Stimulated activated CD4-positive, alpha-beta T cell treated with anti-CD3 and anti-CD28 coated beads, Interleukin-4, amount 100 ng/mL, for 48 hours (primary cell): ENCODE data around the gene R3HDM4.

Source experiments
- DNase-seq, 2 donors: peaks; one replicate each; pipeline ENCODE4 v3.0.0-alpha.2; 2020; ENCODE audit warnings: low read depth in 2 of 2

Gene R3HDM4

GRCh38 chr19:947090-947706, 34.2 kb upstream of the R3HDM4 start:
- DNase-seq = no peak

GRCh38 chr19:945401-946252, 32.6 kb upstream of the R3HDM4 start:
- no peak for DNase-seq

- no peak for DNase-seq
Measured at GRCh38 chr19:944663-945241, 31.7 kb upstream of the R3HDM4 start.

- no peak for DNase-seq
Measured at GRCh38 chr19:944171-944567, 31.1 kb upstream of the R3HDM4 start.

GRCh38 chr19:943551-944170, 30.6 kb upstream of the R3HDM4 start:
- no peak for DNase-seq

DNA sequence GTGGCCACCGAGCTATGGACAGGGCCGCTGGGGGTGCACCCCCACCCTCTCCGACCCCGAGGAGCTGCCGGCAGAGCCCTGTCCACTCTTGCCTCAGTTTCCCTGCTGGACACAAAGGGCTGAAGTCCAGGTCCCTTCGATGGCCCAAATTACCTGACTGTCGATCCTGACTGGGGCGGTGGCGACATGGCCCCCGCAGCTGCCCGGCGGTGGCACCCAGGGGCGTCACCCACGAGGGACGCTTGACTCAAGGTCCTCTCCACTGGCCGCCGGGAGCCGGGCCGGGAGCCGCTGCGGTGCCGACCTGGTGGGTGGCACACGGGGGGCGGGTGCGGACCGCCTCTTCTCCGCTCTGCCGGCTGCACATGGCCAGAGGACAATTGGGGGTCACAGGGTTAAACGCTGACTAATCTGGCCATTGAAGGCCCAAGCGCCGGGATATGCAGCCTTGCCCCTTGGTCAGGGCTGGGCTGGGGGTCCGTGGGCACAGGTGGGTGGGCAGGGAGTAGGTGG, 29.2 kb upstream of the R3HDM4 start:
- DNase-seq = no peak

GRCh38 chr19:941292-942132, 28.5 kb upstream of the R3HDM4 start:
- DNase-seq = no peak

GRCh38 chr19:940591-941291, 27.7 kb upstream of the R3HDM4 start:
- DNase-seq = peak in 1 of 2 donors; percentile 51

DNA sequence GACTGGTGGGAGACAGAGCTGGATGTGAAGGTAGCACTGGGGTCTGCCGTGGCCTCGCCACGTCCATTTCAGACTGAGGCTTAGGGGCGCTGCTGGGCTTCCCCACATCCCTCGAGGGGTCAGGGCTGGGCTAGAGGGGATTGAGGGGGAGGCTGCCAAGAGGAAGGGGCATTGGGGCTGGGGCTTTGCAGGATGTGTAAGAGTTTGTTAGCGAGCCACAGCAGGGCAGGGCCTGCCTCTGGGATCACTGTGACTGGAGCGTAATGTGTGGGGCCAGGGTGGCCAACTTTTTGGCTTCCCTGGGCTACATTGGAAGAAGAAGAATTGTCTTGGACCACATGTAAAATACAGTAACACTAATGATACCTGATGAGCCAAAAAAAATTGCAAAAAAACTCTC, 26.9 kb upstream of the R3HDM4 start:
- DNase-seq = no peak

- no peak for DNase-seq
Measured at GRCh38 chr19:939439-939838, 26.4 kb upstream of the R3HDM4 start.

DNA sequence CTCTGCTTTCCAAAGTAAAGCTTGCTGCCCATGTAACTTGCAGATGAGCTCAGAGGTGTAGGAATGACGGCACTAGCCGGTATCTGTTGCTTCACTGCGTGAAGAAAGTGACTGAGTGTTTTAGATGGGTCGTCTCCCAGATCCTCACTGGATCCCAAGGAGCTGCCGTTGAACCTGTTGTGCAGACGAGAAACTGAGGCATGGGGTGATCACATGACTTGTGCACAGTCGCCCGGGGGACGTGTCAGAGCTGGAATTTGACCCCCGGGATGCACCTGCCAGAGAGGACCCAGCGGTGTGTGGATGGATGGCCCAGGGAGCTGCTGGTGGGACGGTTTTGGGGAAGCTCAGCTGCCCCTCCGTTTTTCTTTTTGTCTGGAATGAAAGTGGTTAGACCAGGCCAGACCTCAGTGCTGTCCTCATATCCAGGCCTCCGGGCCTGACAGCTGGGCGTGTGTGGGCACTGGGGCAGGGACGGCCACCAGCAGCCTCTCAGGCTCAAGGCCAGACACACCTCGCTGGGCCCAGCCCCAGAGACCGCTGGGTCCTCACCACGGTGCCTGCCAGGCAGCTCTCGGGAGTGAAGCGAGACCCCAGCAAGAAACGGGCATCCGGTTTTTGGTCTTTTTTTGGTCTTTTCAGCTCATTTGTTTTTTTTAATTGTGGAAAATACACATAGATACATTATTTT, 25.4 kb upstream of the R3HDM4 start:
- DNase-seq = no peak

- no peak for DNase-seq
Measured at GRCh38 chr19:937259-937694, 24.3 kb upstream of the R3HDM4 start.

GRCh38 chr19:936175-936546, 23.1 kb upstream of the R3HDM4 start:
- DNase-seq = no peak

DNA sequence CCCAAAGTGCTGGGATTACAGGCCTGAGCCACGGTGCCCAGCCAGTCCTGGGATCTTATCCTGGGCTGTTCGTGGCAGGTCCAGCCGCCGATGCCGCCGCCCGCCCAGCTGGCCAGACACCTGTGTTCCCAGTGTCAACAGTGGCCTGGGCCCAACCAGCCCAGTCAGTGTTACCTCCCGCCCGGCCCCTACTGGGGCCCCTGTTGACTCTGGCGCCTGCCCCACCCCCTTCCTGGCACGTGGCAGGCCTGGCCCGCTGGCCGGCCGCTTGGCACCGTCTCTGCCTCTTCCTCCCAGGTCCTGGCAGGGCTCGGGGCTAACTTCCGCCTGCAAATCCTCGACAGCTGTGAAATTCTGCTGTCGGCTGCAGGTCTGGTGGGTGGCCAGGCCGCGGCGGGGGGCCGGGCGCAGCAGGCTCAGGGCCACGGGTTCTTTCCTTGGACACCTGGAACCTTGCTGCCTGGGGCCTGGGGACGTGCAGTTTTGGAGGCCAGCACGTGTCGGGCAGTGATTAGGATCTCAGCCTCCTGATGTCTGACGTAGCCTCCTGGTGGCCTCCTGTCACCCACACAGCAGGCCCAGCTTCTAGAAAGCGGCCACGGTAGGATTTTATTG, 22.0 kb upstream of the R3HDM4 start:
- no peak for DNase-seq

- no peak for DNase-seq
Measured at GRCh38 chr19:934197-934840, 21.3 kb upstream of the R3HDM4 start.

DNA sequence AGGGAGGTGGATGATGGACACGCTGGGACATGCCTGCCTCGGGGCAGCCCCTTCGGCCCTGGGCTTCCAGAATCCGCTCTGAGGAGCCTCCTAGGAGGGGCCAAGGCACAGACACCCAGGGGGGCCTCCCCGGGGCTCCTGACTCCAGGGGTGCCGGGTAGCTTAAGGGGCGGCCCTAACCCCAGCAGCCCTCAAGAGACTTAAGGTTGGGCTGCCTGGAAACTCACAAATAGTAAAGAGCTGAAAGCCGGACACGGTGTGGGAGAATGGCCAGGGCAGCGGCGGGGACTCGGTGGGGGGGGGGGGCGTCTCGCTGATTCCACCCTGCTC, 20.5 kb upstream of the R3HDM4 start:
- DNase-seq = no peak

GRCh38 chr19:932648-933552, 19.9 kb upstream of the R3HDM4 start:
- DNase-seq = no peak
